ENCODE results near the gene TNFAIP8L1. TPM values are rescaled to one million over a fixed set of nuclear protein-coding genes. Genes with fewer than 3 reads are reported as not detected.

The TNFAIP8L1 gene
- total RNA-seq, 1 experiment from 2014 or later: 1.5 TPM

DNA sequence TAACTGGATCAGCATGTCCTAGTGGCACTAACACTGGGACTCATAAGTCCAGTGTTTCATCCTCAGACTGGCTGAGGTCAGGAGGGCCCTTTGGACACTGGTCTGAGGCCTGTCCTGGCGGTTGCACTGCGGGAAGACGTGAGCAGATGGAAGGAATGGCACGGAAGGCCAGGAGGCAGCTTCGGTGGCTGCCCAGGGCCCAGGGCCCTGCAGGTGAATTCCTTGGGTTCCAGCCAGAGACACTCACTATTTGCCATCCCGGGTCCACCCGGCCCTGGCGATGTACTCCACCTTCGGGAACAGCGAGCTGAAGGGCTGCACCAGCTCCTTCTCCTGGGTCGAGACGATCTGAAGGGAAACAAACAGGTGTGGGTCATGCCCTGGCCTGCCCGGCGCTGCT, 58.0 kb downstream of the TNFAIP8L1 start:
- DNase-seq (ENCODE audit: extremely low read depth, low read depth): no peak

- no peak for DNase-seq (ENCODE audit: extremely low read depth, low read depth)
Observed at GRCh38 chr19:4699826-4700692, 60.7 kb downstream of the TNFAIP8L1 start.

DNA sequence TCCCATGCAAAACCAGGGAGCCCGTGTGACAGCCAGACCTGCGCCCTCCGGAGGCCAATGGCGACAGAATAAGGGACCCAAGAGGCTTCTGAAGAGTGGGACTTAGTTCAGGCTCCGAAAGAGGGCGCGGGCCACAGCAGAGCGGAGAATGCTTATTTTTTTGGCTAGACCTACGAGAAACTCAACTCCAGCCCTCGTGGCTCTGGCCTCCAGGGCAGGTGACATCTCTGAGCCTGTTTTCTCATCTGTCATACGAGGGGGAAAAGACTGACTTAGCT, 61.3 kb downstream of the TNFAIP8L1 start:
- no peak for DNase-seq (ENCODE audit: extremely low read depth, low read depth)

GRCh38 chr19:4701557-4701956, 62.2 kb downstream of the TNFAIP8L1 start:
- DNase-seq (ENCODE audit: extremely low read depth, low read depth): no peak

- DNase-seq (ENCODE audit: extremely low read depth, low read depth): no peak
Observed at GRCh38 chr19:4702764-4703163, 63.4 kb downstream of the TNFAIP8L1 start.

- no peak for DNase-seq (ENCODE audit: extremely low read depth, low read depth)
Observed at GRCh38 chr19:4703671-4704316, 64.5 kb downstream of the TNFAIP8L1 start.

- DNase-seq (ENCODE audit: extremely low read depth, low read depth): no peak
Observed at GRCh38 chr19:4704317-4704673, 65.0 kb downstream of the TNFAIP8L1 start.

Other genes with a start within 250 kb of the TNFAIP8L1 start
- gene SH3GL1, start 239.0 kb upstream of the TNFAIP8L1 start, total RNA-seq (2014; rRNA removed; shearing (Covaris generic)): 31.1 and 36.6 TPM in 2 replicates
- 10.8 and 13.1 TPM in 2 replicates for gene CHAF1A, start 236.9 kb upstream of the TNFAIP8L1 start, total RNA-seq (2014; rRNA removed; shearing (Covaris generic))
- gene UBXN6, start 181.7 kb upstream of the TNFAIP8L1 start, total RNA-seq (2014; rRNA removed; shearing (Covaris generic)): 31.6 and 51.2 TPM in 2 replicates
- 15.1 and 15.6 TPM in 2 replicates for gene HDGFL2, start 167.2 kb upstream of the TNFAIP8L1 start, total RNA-seq (2014; rRNA removed; shearing (Covaris generic))
- 0.02 and 0.06 TPM in 2 replicates for gene PLIN4, start 121.0 kb upstream of the TNFAIP8L1 start, total RNA-seq (2014; rRNA removed; shearing (Covaris generic))
- not detected in 2 replicates for gene PLIN5, start 104.3 kb upstream of the TNFAIP8L1 start, total RNA-seq (2014; rRNA removed; shearing (Covaris generic))
- 0.15 TPM in 1 of 2 replicates, not detected in the other for gene LRG1, start 99.5 kb upstream of the TNFAIP8L1 start, total RNA-seq (2014; rRNA removed; shearing (Covaris generic))
- 4.2 and 5.9 TPM in 2 replicates for gene SEMA6B, start 79.8 kb upstream of the TNFAIP8L1 start, total RNA-seq (2014; rRNA removed; shearing (Covaris generic))
- 184 and 191 TPM in 2 replicates for gene MYDGF, start 30.8 kb downstream of the TNFAIP8L1 start, total RNA-seq (2014; rRNA removed; shearing (Covaris generic))
- gene DPP9, start 84.3 kb downstream of the TNFAIP8L1 start, total RNA-seq (2014; rRNA removed; shearing (Covaris generic)): 27.9 and 28.4 TPM in 2 replicates
- gene FEM1A, start 152.2 kb downstream of the TNFAIP8L1 start, total RNA-seq (2014; rRNA removed; shearing (Covaris generic)): 10.2 and 10.6 TPM in 2 replicates
- gene TICAM1, start 192.2 kb downstream of the TNFAIP8L1 start, total RNA-seq (2014; rRNA removed; shearing (Covaris generic)): 3.0 and 4.4 TPM in 2 replicates
- 35.2 and 36.9 TPM in 2 replicates for gene PLIN3, start 228.2 kb downstream of the TNFAIP8L1 start, total RNA-seq (2014; rRNA removed; shearing (Covaris generic))

Measured in NCI-H460 (cell line).